GM19099 (cell line): ENCODE data around the gene MYO1H.

Experiments
- POLR2A ChIP-seq: IDR thresholded peaks from 3 replicates; pipeline ENCODE4 v1.6.1; 2011; ENCODE audit warnings: low read depth; ENCODE audit not compliant: insufficient read length; ENCODE audit errors: extremely low read depth

The MYO1H gene

DNA sequence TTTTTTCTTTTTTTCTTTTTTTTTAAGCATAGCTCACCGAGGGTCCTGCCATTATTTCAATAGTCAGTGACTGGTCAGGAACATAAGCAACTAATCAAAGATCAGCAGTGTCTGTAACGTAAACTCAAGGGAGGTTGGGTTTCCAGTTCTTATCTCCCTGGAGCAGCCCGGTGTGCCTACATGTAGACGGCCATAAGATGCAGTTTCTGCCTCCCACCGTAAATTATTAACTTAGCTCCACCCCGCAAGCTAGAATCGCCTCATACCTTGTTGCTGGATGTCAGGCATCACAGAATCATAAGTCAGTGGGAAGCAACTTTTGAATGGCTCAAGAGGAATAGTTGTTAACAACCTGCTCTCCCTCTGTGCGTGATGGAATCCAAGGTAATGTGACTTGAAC is at the start of gene MYO1H:
MYO1H (plus strand) TSS at position 312 of the 400 bp plus-strand sequence; CDS start at position 373, 61 bp downstream.
- TF ChIP-seq POLR2A, result no peak

DNA sequence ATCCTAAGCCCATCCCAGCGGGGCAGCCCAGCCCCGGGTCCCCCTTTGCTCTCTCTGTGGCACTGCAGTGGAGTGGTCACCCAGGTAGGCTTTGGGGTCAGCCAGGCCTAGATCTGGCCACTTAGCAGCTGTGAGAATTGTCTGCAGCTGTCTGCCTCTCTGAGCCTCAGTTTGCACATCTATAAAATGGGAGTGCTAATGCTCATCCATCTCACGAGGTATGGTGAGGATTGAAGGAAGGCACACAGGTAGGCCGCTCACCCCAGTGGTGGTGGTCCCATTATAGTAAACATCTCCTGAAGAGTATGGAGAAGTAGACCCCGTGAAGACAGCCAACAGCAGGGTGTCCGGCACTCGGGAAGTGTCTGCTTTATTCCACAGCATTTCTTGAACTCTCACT is 47.9 kb upstream of the MYO1H start:
- no peak for TF ChIP-seq POLR2A

DNA sequence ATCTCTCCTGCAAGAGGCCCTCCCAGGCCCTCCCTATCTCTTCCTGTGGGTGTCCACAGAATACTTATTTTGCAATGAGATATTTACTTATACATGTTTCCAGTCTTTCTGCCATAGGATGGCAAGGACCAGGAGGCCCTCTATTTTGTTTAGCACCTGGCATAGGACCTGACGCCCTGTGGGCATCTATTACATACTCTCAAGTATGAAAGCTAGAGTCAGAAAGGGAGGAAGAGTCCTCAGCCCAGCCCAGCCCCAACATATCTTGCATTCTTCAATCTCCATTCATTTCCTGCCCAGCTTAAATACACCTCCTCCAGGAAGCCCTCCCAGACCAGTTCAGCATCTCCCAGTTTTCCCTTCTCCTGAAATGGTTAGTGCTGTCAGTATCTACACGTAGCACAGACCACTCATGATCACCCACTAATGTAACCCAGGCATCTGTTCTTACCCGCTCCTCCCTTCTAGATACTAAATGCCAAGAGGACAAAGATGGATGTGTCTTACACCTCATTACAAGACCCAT is 46.0 kb upstream of the MYO1H start:
- no peak for TF ChIP-seq POLR2A

DNA sequence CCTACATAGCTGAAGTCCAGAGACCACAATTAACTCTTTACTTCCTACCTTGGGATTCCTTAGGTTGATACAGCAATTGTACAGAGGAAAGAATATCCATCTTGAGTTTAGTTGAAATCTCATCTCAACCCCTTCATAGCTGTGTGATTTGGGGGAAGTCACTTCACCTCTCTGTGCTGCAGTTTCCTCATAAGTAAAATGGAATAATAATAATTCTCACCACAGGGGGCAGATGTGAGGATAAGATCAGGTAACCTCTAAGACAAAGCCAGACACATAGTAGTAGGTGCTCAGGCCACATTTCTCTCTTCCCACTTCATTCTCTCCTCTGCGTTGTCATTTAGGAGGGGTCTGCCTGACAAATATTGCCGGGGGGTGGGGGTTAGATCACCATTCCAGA is 45.3 kb upstream of the MYO1H start:
- no peak for TF ChIP-seq POLR2A

DNA sequence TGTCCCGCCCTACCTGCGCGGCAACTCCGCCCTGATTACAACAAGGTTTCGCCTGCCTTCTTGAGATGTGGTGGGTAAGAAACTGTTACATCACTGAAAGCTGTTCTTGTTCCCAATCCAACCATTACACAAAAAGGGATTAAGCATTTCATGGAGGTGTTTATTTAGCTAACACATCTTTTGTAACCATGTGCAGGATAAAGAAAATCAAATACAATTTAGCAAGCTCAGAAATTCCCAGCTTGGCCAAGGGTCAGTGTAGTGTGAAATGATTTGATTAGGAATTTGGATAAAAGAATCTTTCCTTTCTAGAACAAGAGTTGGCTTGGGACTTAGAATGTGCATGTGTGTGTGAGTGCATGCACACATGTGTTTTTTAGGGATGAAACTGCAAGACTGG is 44.9 kb upstream of the MYO1H start:
- no peak for TF ChIP-seq POLR2A

DNA sequence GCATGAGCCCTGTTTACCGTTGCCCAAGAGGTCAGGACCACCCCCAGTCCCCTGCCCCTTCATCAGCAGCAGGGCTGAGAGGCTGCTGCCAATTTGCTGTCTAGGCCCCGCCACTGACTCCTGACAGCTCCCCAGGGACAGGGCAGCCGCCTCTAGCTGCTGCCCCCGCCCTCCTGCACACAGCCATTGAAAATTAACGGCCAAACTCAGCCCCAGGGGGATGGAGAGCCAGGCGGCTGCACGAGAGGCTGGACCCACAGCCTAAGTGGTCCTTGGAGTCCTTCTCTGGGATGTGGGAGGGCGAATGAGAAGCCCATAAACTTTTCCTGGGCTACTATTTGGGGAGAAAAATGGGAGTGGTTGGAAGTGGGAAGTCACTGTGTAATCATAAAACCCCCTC is 43.2 kb upstream of the MYO1H start:
- TF ChIP-seq POLR2A, result no peak

- TF ChIP-seq POLR2A, result no peak
These were observed 42.2 kb upstream of the MYO1H start for GRCh38 chr12:109305547-109305946.

- TF ChIP-seq POLR2A, result no peak
These were observed 40.6 kb upstream of the MYO1H start for GRCh38 chr12:109307051-109307450.

DNA sequence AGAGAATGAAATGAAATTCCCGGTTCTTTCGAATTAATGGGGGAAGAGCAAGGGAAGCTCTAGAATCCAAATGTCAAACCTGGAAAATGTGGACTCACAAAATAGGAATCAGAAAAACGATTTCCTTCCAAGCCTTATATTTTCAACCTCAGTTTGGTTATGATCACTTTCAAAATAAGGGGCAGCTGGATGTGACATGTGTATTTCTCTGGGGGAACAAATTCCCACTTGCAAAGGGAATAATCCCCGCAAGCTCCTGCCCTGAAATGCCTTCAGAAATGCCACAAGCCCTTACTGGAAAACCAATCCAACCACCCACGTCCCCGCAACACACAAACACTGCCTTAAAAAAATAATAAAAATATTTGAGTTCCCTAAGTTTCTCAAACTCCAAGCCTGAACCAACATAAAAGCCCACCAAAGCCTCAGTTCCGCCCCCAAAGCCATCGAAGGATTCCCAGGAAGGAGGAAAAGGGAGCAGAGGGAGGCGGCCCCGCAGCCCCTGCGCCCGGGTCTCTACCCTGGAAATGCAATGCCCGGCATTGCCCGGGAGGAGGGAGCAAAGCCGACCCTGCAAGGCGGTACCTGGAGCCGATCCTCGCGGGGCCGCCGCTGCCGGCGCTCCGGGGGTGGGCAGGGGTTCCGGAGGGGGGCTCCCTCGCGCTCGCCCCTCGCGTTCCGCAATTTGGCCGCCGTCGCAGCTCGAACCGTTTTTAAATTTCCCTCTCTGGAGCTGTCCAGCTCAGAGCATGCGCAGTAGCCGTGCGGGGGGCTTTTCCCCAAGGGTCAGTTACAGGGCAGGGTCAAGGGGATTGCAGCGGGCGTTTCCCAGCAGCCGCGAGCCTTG is 38.9 kb upstream of the MYO1H start, which contains the start of gene FOXN4:
FOXN4 (minus strand) TSS at position 751 of the 847 bp plus-strand sequence. CDS start 963 bp downstream, outside the sequence.
- TF ChIP-seq POLR2A, result no peak

DNA sequence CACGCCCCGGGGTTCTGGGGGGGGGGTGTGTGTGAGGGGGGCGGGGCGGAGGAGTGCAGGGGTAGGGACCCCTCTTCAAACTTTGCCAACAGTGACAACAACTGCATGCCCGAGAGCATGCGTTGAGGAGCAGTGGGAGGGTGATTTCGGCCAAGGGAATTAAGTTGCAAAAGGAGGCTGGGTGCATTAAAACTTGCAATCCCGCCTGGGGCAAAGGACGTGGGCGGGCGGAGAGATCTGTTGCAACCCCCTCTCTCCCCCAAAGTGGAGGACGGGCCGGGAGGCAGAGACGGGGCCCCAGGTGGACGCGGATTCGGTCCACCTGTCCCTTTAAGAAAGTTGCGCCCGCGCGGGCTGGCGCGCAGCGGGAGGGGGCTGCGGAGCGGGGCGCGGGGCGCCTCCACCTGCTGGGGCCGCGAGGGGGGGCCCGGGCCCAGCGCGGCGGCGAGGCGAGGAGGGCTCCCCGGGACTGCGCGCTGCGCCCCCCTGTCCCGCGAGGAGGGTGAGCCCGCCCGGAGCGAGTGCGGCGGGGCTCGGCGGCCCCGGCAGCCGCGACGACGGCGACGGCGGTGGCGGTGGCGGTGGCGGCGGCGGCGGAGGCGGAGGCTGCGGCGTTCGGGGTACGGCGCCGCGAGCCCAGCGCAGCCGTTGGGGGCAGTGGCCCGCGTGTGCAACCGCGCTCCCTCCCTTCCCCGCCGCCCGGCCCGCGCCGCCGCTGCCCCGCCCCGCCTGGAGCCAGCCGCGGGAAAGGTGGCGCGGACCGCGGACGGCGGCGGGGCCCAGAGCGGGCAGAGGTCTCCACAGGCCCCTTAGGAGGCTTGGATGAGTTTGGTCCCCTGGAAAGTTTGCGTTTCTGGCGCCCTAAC is 38.1 kb upstream of the MYO1H start:
- no peak for TF ChIP-seq POLR2A

GRCh38 chr12:109310247-109311125 is 37.2 kb upstream of the MYO1H start:
- TF ChIP-seq POLR2A, result no peak

- no peak for TF ChIP-seq POLR2A
These were observed 18.7 kb upstream of the MYO1H start for GRCh38 chr12:109329003-109329402.

DNA sequence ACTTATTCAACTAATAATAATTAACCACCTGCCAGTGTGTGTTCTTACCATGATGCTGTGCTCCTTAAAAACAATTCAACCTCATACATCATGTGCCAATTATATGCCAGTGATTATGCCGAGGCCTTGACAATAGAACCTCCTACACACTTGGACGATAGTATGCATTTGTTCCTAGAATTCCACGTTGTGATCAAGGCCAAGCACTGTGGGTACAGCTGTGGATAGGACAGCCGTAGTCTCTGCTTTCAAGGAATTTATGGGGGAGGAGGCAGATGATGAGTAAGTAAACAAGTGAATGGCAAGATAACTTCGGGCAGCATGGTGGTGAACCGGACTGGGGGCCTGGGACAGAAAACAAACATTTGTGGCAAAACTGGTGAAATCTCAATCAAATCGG is 18.0 kb upstream of the MYO1H start:
- TF ChIP-seq POLR2A, result no peak
